ENCODE results near the gene KCNK10.

KCNK10 gene

DNA sequence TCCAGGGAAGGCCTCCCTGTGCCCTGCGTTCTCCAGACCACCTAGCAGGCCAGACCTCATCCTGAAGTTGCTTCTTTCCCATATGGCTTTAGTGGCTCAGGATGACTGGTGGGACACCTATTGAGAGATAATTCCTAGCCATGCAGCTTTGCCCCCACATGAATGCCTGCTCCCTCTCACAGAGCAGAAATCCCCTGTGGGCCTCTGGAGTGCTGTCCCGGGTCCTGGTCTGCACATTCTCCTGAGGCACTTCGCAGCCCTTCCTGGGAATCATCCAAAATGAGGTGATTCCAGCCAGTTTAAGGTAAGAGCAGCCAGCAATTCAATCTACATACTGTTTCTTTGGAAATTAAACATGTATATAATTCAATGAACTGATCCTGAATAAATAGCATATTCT, 182.2 kb downstream of the KCNK10 start:
- Histone ChIP-seq H3K4me3 (ENCODE audit: low read depth in 1 of 2, low read length in 2 of 2) (no peak overlapping the region), H3K27me3 (ENCODE audit: control insufficient read depth in 1 of 2, insufficient read depth in 2 of 2, low read length in 2 of 2) (no peaks in the 10 kb centered on the region), H3K27ac (ENCODE audit: low read depth, low read length) (no peak overlapping the region), H3K36me3 (ENCODE audit: control insufficient read depth in 1 of 2, insufficient read depth in 2 of 2, low read length in 2 of 2) (no peaks in the 10 kb centered on the region), H3K9ac (ENCODE audit: low read depth in 1 of 2, low read length in 2 of 2) (no peak overlapping the region), H3K9me3 (ENCODE audit: control insufficient read depth in 1 of 2, low read length in 2 of 2) (no peaks in the 10 kb centered on the region), H3K4me1 (ENCODE audit: control insufficient read depth in 1 of 2, insufficient read depth in 2 of 2, low read length in 2 of 2) (no peaks in the 10 kb centered on the region)

DNA sequence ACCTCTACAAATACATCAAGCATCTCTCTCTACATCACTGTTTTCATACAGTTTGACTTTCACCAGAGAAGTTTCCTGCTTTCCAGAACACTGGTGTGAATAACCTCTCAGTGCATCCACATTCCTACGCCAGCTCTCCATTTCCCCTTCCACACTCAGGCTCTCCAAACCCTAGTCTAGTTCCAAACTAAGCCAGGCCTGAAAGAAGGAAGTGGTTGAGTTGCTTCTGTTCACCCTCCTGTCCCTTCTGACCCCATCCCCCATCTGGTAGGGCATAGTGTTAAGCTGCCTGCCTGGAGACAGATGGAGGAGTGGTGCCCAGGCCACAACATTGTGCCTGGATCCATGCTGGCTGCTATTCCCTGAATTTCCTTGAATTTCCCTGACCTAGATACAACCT, 185.7 kb downstream of the KCNK10 start:
- no peaks in the 10 kb centered on the region for H3K9me3 ChIP-seq (ENCODE audit: control insufficient read depth in 1 of 2, low read length in 2 of 2)

More for the DNA sequence above, 185.7 kb downstream of the KCNK10 start:
- H3K4me3 ChIP-seq (ENCODE audit: low read depth in 1 of 2, low read length in 2 of 2): no peak overlapping the region
- H3K27ac ChIP-seq (ENCODE audit: low read depth, low read length): no peak overlapping the region
- no peaks in the 10 kb centered on the region for H3K27me3 ChIP-seq (ENCODE audit: control insufficient read depth in 1 of 2, insufficient read depth in 2 of 2, low read length in 2 of 2)
- no peaks in the 10 kb centered on the region for H3K36me3 ChIP-seq (ENCODE audit: control insufficient read depth in 1 of 2, insufficient read depth in 2 of 2, low read length in 2 of 2)
- H3K9ac ChIP-seq (ENCODE audit: low read depth in 1 of 2, low read length in 2 of 2): no peak overlapping the region
- no peaks in the 10 kb centered on the region for H3K4me1 ChIP-seq (ENCODE audit: control insufficient read depth in 1 of 2, insufficient read depth in 2 of 2, low read length in 2 of 2)
